WTC11 (cell line): ENCODE data around the gene LRRC8D.

Experiments
- CREB1 ChIP-seq: sonication (generic); formaldehyde crosslinking; IDR thresholded peaks from 2 replicates; pipeline ENCODE4 v1.8.0; 2023; ENCODE audit warnings: mild to moderate bottlenecking, missing genetic modification reagents
- EMX1 ChIP-seq: fragments of 250-450 bp; sonication (Bioruptor Pico); IDR thresholded peaks from 2 replicates; pipeline ENCODE4 v1.8.0; 2021; ENCODE audit warnings: mild to moderate bottlenecking
- FOXK1 ChIP-seq: sonication (generic); formaldehyde crosslinking; IDR thresholded peaks from 2 replicates; pipeline ENCODE4 v1.8.0; 2022; ENCODE audit warnings: mild to moderate bottlenecking, moderate library complexity, missing genetic modification reagents
- GABPB1 ChIP-seq: sonication (generic); formaldehyde crosslinking; IDR thresholded peaks from 2 replicates; pipeline ENCODE4 v1.8.1; 2023; ENCODE audit warnings: mild to moderate bottlenecking, missing genetic modification reagents
- SMAD3 ChIP-seq: sonication (generic); formaldehyde crosslinking; IDR thresholded peaks from 2 replicates; pipeline ENCODE4 v1.8.0; 2022; ENCODE audit warnings: missing genetic modification reagents, mild to moderate bottlenecking, borderline replicate concordance
- TEAD4 ChIP-seq: sonication (generic); formaldehyde crosslinking; IDR thresholded peaks from 2 replicates; pipeline ENCODE4 v1.8.0; 2022; ENCODE audit warnings: mild to moderate bottlenecking, missing genetic modification reagents
- ZBTB21 ChIP-seq: sonication (generic); formaldehyde crosslinking; IDR thresholded peaks from 2 replicates; pipeline ENCODE4 v1.8.1; 2023; ENCODE audit warnings: mild to moderate bottlenecking, missing genetic modification reagents, borderline replicate concordance
- ZNF121 ChIP-seq: sonication (generic); formaldehyde crosslinking; IDR thresholded peaks from 2 replicates; pipeline ENCODE4 v1.8.0; 2023; ENCODE audit warnings: missing genetic modification reagents
- ZNF138 ChIP-seq: sonication (generic); formaldehyde crosslinking; conservative IDR thresholded peaks from 2 replicates; pipeline ENCODE4 v1.8.1; 2022; ENCODE audit warnings: mild to moderate bottlenecking, moderate library complexity, missing genetic modification reagents
- ZNF416 ChIP-seq: fragments of 250-450 bp; sonication (Bioruptor Pico); IDR thresholded peaks from 2 replicates; pipeline ENCODE4 v1.9.0; 2021; ENCODE audit warnings: mild to moderate bottlenecking, inconsistent platforms
- TF ChIP-seq, protein P1 (sequence below): fragments of 200-600 bp; IDR thresholded peaks from 2 replicates; pipeline ENCODE4 v1.8.0; 2022; ENCODE audit warnings: antibody characterized with exemption
- TF ChIP-seq, protein P2 (sequence below): sonication (generic); formaldehyde crosslinking; conservative IDR thresholded peaks from 2 replicates; pipeline ENCODE4 v1.8.1; 2022; ENCODE audit warnings: mild to moderate bottlenecking, missing genetic modification reagents
- TF ChIP-seq, protein P3 (sequence below): sonication (generic); formaldehyde crosslinking; IDR thresholded peaks from 2 replicates; pipeline ENCODE4 v1.8.1; 2023; ENCODE audit warnings: mild to moderate bottlenecking, missing genetic modification reagents, moderate library complexity
- TF ChIP-seq, protein P4 (sequence below): sonication (generic); formaldehyde crosslinking; IDR thresholded peaks from 2 replicates; pipeline ENCODE4 v1.8.1; 2022; ENCODE audit warnings: low read depth, mild to moderate bottlenecking, moderate library complexity, missing genetic modification reagents, borderline replicate concordance

DNA sequence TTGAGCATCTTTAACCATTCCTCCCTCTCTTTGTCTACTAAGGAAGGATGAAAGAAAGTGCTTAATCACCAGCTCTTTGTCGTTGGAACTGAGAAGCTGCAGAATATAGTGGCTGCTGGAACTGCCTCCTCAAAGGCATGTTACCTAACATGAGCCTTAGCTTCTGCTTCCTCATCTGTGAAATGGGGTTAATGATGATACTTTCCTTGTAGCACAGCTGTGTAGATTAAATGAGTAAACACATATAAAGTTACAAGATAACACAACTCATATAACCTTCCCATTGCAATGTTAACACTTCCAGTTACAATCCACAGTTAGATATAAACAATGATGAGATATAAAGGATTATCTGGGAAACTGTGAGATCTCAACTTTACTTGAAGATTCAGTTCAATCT is 125.7 kb downstream of the LRRC8D start:
- TF ChIP-seq, protein P1, sequence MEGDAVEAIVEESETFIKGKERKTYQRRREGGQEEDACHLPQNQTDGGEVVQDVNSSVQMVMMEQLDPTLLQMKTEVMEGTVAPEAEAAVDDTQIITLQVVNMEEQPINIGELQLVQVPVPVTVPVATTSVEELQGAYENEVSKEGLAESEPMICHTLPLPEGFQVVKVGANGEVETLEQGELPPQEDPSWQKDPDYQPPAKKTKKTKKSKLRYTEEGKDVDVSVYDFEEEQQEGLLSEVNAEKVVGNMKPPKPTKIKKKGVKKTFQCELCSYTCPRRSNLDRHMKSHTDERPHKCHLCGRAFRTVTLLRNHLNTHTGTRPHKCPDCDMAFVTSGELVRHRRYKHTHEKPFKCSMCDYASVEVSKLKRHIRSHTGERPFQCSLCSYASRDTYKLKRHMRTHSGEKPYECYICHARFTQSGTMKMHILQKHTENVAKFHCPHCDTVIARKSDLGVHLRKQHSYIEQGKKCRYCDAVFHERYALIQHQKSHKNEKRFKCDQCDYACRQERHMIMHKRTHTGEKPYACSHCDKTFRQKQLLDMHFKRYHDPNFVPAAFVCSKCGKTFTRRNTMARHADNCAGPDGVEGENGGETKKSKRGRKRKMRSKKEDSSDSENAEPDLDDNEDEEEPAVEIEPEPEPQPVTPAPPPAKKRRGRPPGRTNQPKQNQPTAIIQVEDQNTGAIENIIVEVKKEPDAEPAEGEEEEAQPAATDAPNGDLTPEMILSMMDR = no peak
- TF ChIP-seq EMX1 (CRISPR knock-in tag) = no peak
- TF ChIP-seq, protein P2, sequence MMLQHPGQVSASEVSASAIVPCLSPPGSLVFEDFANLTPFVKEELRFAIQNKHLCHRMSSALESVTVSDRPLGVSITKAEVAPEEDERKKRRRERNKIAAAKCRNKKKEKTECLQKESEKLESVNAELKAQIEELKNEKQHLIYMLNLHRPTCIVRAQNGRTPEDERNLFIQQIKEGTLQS = no peak
- TF ChIP-seq GABPB1 (CRISPR knock-in tag) = no peak
- TF ChIP-seq, protein P3, sequence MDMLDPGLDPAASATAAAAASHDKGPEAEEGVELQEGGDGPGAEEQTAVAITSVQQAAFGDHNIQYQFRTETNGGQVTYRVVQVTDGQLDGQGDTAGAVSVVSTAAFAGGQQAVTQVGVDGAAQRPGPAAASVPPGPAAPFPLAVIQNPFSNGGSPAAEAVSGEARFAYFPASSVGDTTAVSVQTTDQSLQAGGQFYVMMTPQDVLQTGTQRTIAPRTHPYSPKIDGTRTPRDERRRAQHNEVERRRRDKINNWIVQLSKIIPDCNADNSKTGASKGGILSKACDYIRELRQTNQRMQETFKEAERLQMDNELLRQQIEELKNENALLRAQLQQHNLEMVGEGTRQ (CRISPR knock-in tag) = no peak
- no peak for TF ChIP-seq ZNF121 (CRISPR knock-in tag)
- no peak for TF ChIP-seq ZBTB21 (CRISPR knock-in tag)
- TF ChIP-seq SMAD3 = no peak
- no peak for TF ChIP-seq TEAD4 (CRISPR knock-in tag)
- TF ChIP-seq FOXK1 (CRISPR knock-in tag) = no peak
- TF ChIP-seq CREB1 = no peak
- TF ChIP-seq, protein P4, sequence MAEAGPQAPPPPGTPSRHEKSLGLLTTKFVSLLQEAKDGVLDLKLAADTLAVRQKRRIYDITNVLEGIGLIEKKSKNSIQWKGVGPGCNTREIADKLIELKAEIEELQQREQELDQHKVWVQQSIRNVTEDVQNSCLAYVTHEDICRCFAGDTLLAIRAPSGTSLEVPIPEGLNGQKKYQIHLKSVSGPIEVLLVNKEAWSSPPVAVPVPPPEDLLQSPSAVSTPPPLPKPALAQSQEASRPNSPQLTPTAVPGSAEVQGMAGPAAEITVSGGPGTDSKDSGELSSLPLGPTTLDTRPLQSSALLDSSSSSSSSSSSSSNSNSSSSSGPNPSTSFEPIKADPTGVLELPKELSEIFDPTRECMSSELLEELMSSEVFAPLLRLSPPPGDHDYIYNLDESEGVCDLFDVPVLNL (CRISPR knock-in tag) = no peak
- no peak for TF ChIP-seq ZNF416 (CRISPR knock-in tag)
- TF ChIP-seq ZNF138 = no peak
